Left lung (tissue), 10 donors: ENCODE data around the gene AGAP1. TPM values are rescaled to one million over a fixed set of nuclear protein-coding genes. Genes with fewer than 3 reads are reported as not detected.

Experiments
- ATAC-seq: fragments of 200-7000 bp; cut with Tn5 transposase; one replicate; pipeline ENCODE4 v1.9.1; 2020; ENCODE audit warnings: moderate library complexity
- DNase-seq, 4 donors: peaks; one replicate each; pipeline ENCODE4 v3.0.0-alpha.2; 2013 to 2020
- H3K27ac ChIP-seq, 2 donors: fragments of 200-600 bp; sonication (generic) in 1 of 2; one replicate each; pipeline versions ENCODE4 v1.5.0 to v1.8.0; 2020 to 2021
- H3K27me3 ChIP-seq, 2 donors: fragments of 200-600 bp; sonication (generic) in 1 of 2; one replicate each; pipeline versions ENCODE4 v1.5.0 to v1.8.0; 2020 to 2021
- H3K36me3 ChIP-seq, 2 donors: fragments of 200-600 bp; sonication (generic) in 1 of 2; one replicate each; pipeline versions ENCODE4 v1.5.0 to v1.8.0; 2020 to 2021
- H3K4me1 ChIP-seq, 2 donors: fragments of 200-600 bp; one replicate each; pipeline ENCODE4 v1.8.0; 2021
- H3K4me3 ChIP-seq, 2 donors: fragments of 200-600 bp; sonication (generic) in 1 of 2; one replicate each; pipeline versions ENCODE4 v1.5.0 to v1.8.0; 2020 to 2021; ENCODE audit warnings: mild to moderate bottlenecking in 1 of 2
- H3K9me3 ChIP-seq, 2 donors: fragments of 200-600 bp; sonication (generic) in 1 of 2; one replicate each; pipeline versions ENCODE4 v1.5.0 to v1.8.0; 2020 to 2021
- CTCF ChIP-seq, 2 donors: fragments of 200-600 bp; sonication (generic) in 1 of 2; IDR thresholded peaks; one replicate each; pipeline versions ENCODE4 v1.5.0 to v1.8.0; 2021; ENCODE audit warnings: antibody characterized with exemption in 2 of 2
- intact Hi-C, 2 donors: fragments of 100-400 bp; cut with DNase I; formaldehyde crosslinking; loops; one replicate each; pipeline versions ENCODE4 v1.11.2 to v1.14.2; 2022
- polyA plus RNA-seq, 6 donors: library from polyadenylated mRNA; unstranded; fragments of 120-200 nt; gene quantifications; one replicate each; pipeline ENCODE4 v1.2.1, GENCODE V29; 2013; ENCODE audit not compliant: insufficient read length in 6 of 6
- total RNA-seq, 2 donors: library from RNA; stranded (reverse); fragmentation: NEBNext Ultra II Directional; extraction: Animal tissue kit (Norgen Biotek cat#: 25700); gene quantifications; one replicate each; pipeline ENCODE4 v1.2.1, GENCODE V29; 2021
- donor health status: DM: no; HTN: yes; CAD: no.
- donor health status: DM: no; HTN: no; CAD: no.

Gene AGAP1
- total and polyA plus RNA-seq, 8 donors = 13.1 to 25.4 (median 22.4) TPM

- Histone ChIP-seq H3K27ac (no peak overlapping the region), H3K4me3 (no peak overlapping the region), H3K36me3 (peaks cover 0 to 13% of the 10 kb centered on the region in 2 donors), H3K27me3 (no peaks in the 10 kb centered on the region), H3K4me1 (no peaks in the 10 kb centered on the region), H3K9me3 (no peaks in the 10 kb centered on the region)
- intact Hi-C loops = no loop called here
- ATAC-seq = no peak
- no peak for DNase-seq
- no peak for TF ChIP-seq CTCF (IDR thresholded peaks at IDR 0.05)
Measured at GRCh38 chr2:236036045-236036444, 542.2 kb downstream of the AGAP1 start.

GRCh38 chr2:236038096-236038495, 544.3 kb downstream of the AGAP1 start:
- Histone ChIP-seq H3K36me3 (peaks cover 0 to 13% of the 10 kb centered on the region in 2 donors), H3K27me3 (no peaks in the 10 kb centered on the region), H3K4me1 (no peaks in the 10 kb centered on the region), H3K4me3 (no peak overlapping the region), H3K9me3 (no peaks in the 10 kb centered on the region), H3K27ac (no peak overlapping the region)
- TF ChIP-seq CTCF (IDR thresholded peaks at IDR 0.05) = no peak
- ATAC-seq = no peak
- no peak for DNase-seq
- intact Hi-C loops = no loop called here

- H3K27ac ChIP-seq = no peak overlapping the region
Measured at GRCh38 chr2:236040600-236041328, 546.9 kb downstream of the AGAP1 start.

GRCh38 chr2:236041616-236042015, 547.8 kb downstream of the AGAP1 start:
- ATAC-seq = no peak
- Histone ChIP-seq H3K36me3 (peaks cover 0 to 18% of the 10 kb centered on the region in 2 donors), H3K9me3 (no peaks in the 10 kb centered on the region), H3K27me3 (no peaks in the 10 kb centered on the region), H3K4me1 (no peaks in the 10 kb centered on the region), H3K27ac (no peak overlapping the region), H3K4me3 (no peak overlapping the region)
- DNase-seq = no peak
- intact Hi-C loops = no loop called here
- TF ChIP-seq CTCF (IDR thresholded peaks at IDR 0.05) = no peak

More at GRCh38 chr2:236040600-236041328, 546.9 kb downstream of the AGAP1 start:
- no peak for DNase-seq
- H3K4me3 ChIP-seq = no peak overlapping the region
- no peaks in the 10 kb centered on the region for H3K4me1 ChIP-seq
- no peak for ATAC-seq
- no peak for TF ChIP-seq CTCF (IDR thresholded peaks at IDR 0.05)
- no peaks in the 10 kb centered on the region for H3K27me3 ChIP-seq
- H3K36me3 ChIP-seq = peaks cover 0 to 18% of the 10 kb centered on the region in 2 donors
- H3K9me3 ChIP-seq = no peaks in the 10 kb centered on the region
- intact Hi-C loops = no loop called here

- no peaks in the 10 kb centered on the region for H3K9me3 ChIP-seq
- no peaks in the 10 kb centered on the region for H3K27me3 ChIP-seq
- no peaks in the 10 kb centered on the region for H3K4me1 ChIP-seq
- H3K27ac ChIP-seq = no peak overlapping the region
- ATAC-seq (no peak), DNase-seq (no peak)
- no peak overlapping the region for H3K4me3 ChIP-seq
- TF ChIP-seq CTCF (IDR thresholded peaks at IDR 0.05) = no peak
- intact Hi-C loops = no loop called here
- peaks cover 0 to 18% of the 10 kb centered on the region in 2 donors for H3K36me3 ChIP-seq
Measured at GRCh38 chr2:236042087-236042486, 548.2 kb downstream of the AGAP1 start.
